GM12892 (cell line): ENCODE data around the gene PIP5K1A.

Source experiments
- DNase-seq: peaks from one replicate; pipeline ENCODE4 v3.0.0; 2011; ENCODE audit not compliant: insufficient read length
- FAIRE-seq: peaks from 2 replicates; lab custom pipeline; 2011; peaks lifted over from hg19 to GRCh38; lab: Jason Lieb, UNC
- POLR2A ChIP-seq: IDR thresholded peaks from 2 replicates; pipeline ENCODE4 v1.6.1; 2011; ENCODE audit warnings: low read depth, low read length, control low read depth
- POLR2AphosphoS5 ChIP-seq: IDR thresholded peaks from 2 replicates; pipeline ENCODE4 v1.6.1; 2011; ENCODE audit warnings: low read depth, low read length, control low read depth
- TAF1 ChIP-seq: IDR thresholded peaks from 2 replicates; pipeline ENCODE4 v1.6.1; 2011; ENCODE audit warnings: low read depth, mild to moderate bottlenecking, control low read depth, low read length, borderline replicate concordance

PIP5K1A gene

GRCh38 chr1:151238467-151238739, 40.1 kb downstream of the PIP5K1A start:
- no peak for DNase-seq
- TF ChIP-seq POLR2A (no peak), POLR2AphosphoS5 (no peak), TAF1 (no peak)
- FAIRE-seq: no peak

- no peak for DNase-seq
- FAIRE-seq: no peak
- TF ChIP-seq TAF1: no peak
- no peak for TF ChIP-seq POLR2A
- no peak for TF ChIP-seq POLR2AphosphoS5
These were observed 44.1 kb downstream of the PIP5K1A start for GRCh38 chr1:151242442-151242841.

GRCh38 chr1:151243683-151244216, 45.4 kb downstream of the PIP5K1A start:
- no peak for TF ChIP-seq POLR2A
- no peak for TF ChIP-seq TAF1
- TF ChIP-seq POLR2AphosphoS5: no peak
- DNase-seq: no peak
- FAIRE-seq: no peak

- FAIRE-seq (no peak), DNase-seq (no peak)
- TF ChIP-seq POLR2A (no peak), TAF1 (no peak), POLR2AphosphoS5 (no peak)
These were observed 48.4 kb downstream of the PIP5K1A start for GRCh38 chr1:151246786-151247185.

- FAIRE-seq (no peak), DNase-seq (peak; percentile 50)
- TF ChIP-seq TAF1 (no peak), POLR2A (no peak), POLR2AphosphoS5 (no peak)
These were observed 53.5 kb downstream of the PIP5K1A start for GRCh38 chr1:151251656-151252470.

GRCh38 chr1:151254217-151255213, 56.2 kb downstream of the PIP5K1A start, which contains the start of gene PSMD4:
TSS of gene PSMD4 (plus strand) at chr1:151254734. CDS start at chr1:151254783, 49 bp downstream.
- TF ChIP-seq TAF1 (peak; percentile 84), POLR2A (peak; percentile 94), POLR2AphosphoS5 (peak; percentile 95)
- FAIRE-seq (peak; percentile 99), DNase-seq (peak; percentile 99)

- DNase-seq (no peak), FAIRE-seq (no peak)
- no peak for TF ChIP-seq POLR2AphosphoS5
- no peak for TF ChIP-seq POLR2A
- no peak for TF ChIP-seq TAF1
These were observed 57.0 kb downstream of the PIP5K1A start for GRCh38 chr1:151255381-151255780.

GRCh38 chr1:151259351-151259750, 61.0 kb downstream of the PIP5K1A start:
- TF ChIP-seq POLR2A: no peak
- no peak for TF ChIP-seq TAF1
- TF ChIP-seq POLR2AphosphoS5: no peak
- DNase-seq: no peak
- no peak for FAIRE-seq

- DNase-seq: no peak
- TF ChIP-seq TAF1 (no peak), POLR2AphosphoS5 (no peak), POLR2A (no peak)
- FAIRE-seq: no peak
These were observed 67.3 kb downstream of the PIP5K1A start for GRCh38 chr1:151265446-151266236.

GRCh38 chr1:151266315-151266714, 68.0 kb downstream of the PIP5K1A start:
- FAIRE-seq: no peak
- DNase-seq: no peak
- TF ChIP-seq POLR2AphosphoS5 (no peak), POLR2A (no peak), TAF1 (no peak)

GRCh38 chr1:151266821-151267220, 68.5 kb downstream of the PIP5K1A start:
- FAIRE-seq (no peak), DNase-seq (no peak)
- TF ChIP-seq POLR2AphosphoS5: no peak
- no peak for TF ChIP-seq TAF1
- TF ChIP-seq POLR2A: no peak
